ENCODE measurements around the gene TTLL5. TPM values are rescaled to one million over a fixed set of nuclear protein-coding genes. Genes with fewer than 3 reads are reported as not detected.

TTLL5 gene
- polyA plus RNA-seq, 1 experiment: 24.1 TPM

DNA sequence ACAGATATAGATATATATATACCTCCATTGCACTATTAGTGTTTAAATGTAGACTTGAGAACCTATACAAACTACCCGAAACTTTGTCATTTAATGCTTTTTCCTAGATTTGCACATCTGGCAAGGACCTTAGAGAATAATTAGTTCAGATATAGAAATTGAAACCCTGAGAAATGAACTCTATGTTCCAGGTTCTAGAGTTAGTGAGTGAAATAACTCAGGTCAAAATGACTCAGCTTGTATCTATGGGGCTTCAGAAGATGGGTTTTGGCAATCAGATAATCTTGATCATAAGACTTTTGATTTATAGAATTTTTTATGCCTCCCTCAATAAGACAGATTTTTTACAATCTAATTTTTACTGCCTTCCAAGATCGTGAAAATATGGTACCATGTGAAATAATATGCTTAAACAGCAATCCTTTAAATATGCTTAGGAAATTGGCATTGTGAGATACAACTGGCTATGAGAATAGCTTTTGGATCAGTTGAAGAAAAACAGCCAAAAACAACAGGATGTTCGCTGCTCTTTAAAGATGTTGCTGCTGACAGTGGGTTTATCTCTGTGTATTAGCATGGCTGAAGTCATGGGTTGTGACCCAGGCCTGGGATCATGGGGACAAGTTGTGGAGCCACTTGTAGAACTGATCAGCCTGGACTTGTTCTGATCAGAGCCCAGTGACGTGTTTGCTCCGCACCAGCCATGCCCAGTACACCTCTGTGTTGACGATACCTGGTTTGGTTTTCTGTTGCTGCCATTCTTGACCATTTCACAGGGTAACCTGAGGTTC, 63.6 kb downstream of the TTLL5 start:
- DNase-seq (ENCODE audit: low read depth, low spot score): no peak
- POLR2A ChIA-PET: no interaction called here
- no peak overlapping the region for H3K27ac ChIP-seq (ENCODE audit: low read depth, low read length)
- no peaks in the 10 kb centered on the region for H3K9me3 ChIP-seq (ENCODE audit: control insufficient read depth, insufficient read depth, low read length)
- H3K27me3 ChIP-seq (ENCODE audit: control insufficient read depth, insufficient read depth, low read length): no peaks in the 10 kb centered on the region
- TF ChIP-seq, protein P1, sequence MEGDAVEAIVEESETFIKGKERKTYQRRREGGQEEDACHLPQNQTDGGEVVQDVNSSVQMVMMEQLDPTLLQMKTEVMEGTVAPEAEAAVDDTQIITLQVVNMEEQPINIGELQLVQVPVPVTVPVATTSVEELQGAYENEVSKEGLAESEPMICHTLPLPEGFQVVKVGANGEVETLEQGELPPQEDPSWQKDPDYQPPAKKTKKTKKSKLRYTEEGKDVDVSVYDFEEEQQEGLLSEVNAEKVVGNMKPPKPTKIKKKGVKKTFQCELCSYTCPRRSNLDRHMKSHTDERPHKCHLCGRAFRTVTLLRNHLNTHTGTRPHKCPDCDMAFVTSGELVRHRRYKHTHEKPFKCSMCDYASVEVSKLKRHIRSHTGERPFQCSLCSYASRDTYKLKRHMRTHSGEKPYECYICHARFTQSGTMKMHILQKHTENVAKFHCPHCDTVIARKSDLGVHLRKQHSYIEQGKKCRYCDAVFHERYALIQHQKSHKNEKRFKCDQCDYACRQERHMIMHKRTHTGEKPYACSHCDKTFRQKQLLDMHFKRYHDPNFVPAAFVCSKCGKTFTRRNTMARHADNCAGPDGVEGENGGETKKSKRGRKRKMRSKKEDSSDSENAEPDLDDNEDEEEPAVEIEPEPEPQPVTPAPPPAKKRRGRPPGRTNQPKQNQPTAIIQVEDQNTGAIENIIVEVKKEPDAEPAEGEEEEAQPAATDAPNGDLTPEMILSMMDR (IDR thresholded peaks at IDR 0.05; ENCODE audit: low read depth, low read length): no peak
- no peak overlapping the region for H3K4me3 ChIP-seq (ENCODE audit: low read depth, low read length)
- CTCF ChIA-PET: interaction anchor here (0.6 to 1.6 kb wide), 3 partner anchors 13 to 46 kb away, joined by 4 to 8 read pairs (median 5); no protein-coding TSS in a partner anchor

DNA sequence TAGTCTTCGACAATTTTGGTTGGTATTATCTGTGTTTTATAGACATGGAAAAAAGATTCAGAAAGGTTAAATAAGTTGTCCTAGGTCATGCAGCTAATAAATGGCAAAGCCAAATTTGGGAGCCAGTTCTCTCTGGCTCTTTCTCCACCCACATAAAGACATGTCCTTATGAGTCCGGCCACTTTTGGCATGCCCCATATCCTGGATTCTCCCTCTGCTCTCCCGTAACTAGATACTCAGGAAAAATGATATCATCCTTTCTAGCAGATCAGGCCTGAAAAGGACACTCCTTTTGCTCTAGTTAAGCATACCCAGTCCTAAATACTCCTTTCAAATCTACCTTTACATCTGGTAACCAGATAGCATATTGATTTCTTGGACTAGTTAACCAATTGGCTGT, 64.4 kb downstream of the TTLL5 start:
- ChIA-PET CTCF (interaction anchor here (0.9 to 1.9 kb wide), 2 partner anchors 16 to 253 kb away, joined by 3 to 13 read pairs; no protein-coding TSS in a partner anchor), POLR2A (no interaction called here)
- Histone ChIP-seq H3K4me3 (ENCODE audit: low read depth, low read length) (no peak overlapping the region), H3K27ac (ENCODE audit: low read depth, low read length) (no peak overlapping the region), H3K9me3 (ENCODE audit: control insufficient read depth, insufficient read depth, low read length) (no peaks in the 10 kb centered on the region), H3K27me3 (ENCODE audit: control insufficient read depth, insufficient read depth, low read length) (no peaks in the 10 kb centered on the region)
- TF ChIP-seq, protein P1 (IDR thresholded peaks at IDR 0.05; ENCODE audit: low read depth, low read length): no peak
- DNase-seq (ENCODE audit: low read depth, low spot score): no peak

DNA sequence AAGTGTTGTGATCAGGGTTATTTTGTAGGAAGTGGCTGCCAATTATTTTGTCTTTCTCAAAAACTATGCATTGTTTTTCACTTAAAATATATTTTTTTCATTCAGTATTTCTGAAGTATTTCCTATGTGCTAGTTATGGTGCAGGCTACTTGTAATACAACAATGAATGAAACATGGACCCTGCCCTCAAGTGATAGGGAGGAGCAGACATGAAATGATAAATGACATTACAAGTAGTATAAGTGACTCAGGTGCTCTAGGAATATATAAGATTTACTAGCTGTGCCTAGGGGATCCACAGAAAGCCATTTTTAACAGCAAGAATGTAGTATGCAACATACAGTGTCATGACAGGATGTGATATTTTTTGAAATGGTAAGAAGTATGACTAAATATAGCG, 65.3 kb downstream of the TTLL5 start:
- Histone ChIP-seq H3K9me3 (ENCODE audit: control insufficient read depth, insufficient read depth, low read length) (no peaks in the 10 kb centered on the region), H3K27ac (ENCODE audit: low read depth, low read length) (no peak overlapping the region), H3K27me3 (ENCODE audit: control insufficient read depth, insufficient read depth, low read length) (no peaks in the 10 kb centered on the region), H3K4me3 (ENCODE audit: low read depth, low read length) (no peak overlapping the region)
- TF ChIP-seq, protein P1 (IDR thresholded peaks at IDR 0.05; ENCODE audit: low read depth, low read length): no peak
- POLR2A ChIA-PET: no interaction called here
- CTCF ChIA-PET: interaction anchor here (0.9 to 1.9 kb wide), 2 partner anchors 17 to 253 kb away, joined by 3 to 13 read pairs; no protein-coding TSS in a partner anchor
- no peak for DNase-seq (ENCODE audit: low read depth, low spot score)

DNA sequence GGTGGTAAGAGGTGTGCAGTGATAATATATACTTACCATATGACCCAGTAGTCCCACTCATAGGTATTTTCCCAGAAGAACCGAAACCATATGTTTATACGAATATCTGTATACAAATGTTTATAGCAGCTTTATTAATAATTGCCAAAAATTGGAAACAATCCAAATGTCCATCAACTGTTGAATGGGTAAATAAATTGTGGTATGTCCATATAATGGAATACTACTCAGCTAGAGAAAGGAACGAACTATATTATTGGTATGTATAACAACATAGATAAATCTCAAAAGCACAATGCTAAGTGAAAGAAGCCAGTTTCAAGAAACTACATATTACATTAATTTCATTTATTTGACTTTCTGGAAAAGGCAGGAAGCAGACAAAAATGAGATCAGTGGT, 66.1 kb downstream of the TTLL5 start:
- CTCF ChIA-PET: interaction anchor here (1.9 kb wide), 1 partner anchor 17 kb away, joined by 13 read pairs; no protein-coding TSS in a partner anchor
- no peak for DNase-seq (ENCODE audit: low read depth, low spot score)
- Histone ChIP-seq H3K9me3 (ENCODE audit: control insufficient read depth, insufficient read depth, low read length) (no peaks in the 10 kb centered on the region), H3K27ac (ENCODE audit: low read depth, low read length) (no peak overlapping the region), H3K4me3 (ENCODE audit: low read depth, low read length) (no peak overlapping the region), H3K27me3 (ENCODE audit: control insufficient read depth, insufficient read depth, low read length) (no peaks in the 10 kb centered on the region)
- TF ChIP-seq, protein P1 (IDR thresholded peaks at IDR 0.05; ENCODE audit: low read depth, low read length): no peak
- POLR2A ChIA-PET: no interaction called here

DNA sequence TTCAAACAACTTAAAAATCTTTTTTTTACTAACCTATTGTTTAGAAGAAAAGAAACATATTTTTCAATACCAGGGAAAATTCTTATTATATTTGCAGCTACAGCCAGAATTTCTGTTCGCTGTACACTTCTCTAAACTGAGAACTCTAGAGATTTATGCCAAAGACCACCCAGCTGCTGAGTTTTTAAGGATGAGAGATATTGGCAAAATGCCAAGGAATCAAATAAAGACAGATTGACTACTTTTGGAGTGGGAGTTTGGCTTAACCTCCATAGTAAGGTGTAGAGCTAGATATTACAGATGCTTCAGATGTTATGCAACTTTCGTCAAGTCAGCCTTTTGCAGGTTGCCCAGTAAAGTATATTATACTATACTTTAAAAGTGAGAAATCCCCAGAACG, 71.8 kb downstream of the TTLL5 start:
- TF ChIP-seq, protein P1 (IDR thresholded peaks at IDR 0.05; ENCODE audit: low read depth, low read length): no peak
- no peaks in the 10 kb centered on the region for H3K27me3 ChIP-seq (ENCODE audit: control insufficient read depth, insufficient read depth, low read length)
- POLR2A ChIA-PET: no interaction called here

More for the DNA sequence above, 71.8 kb downstream of the TTLL5 start:
- no peak for DNase-seq (ENCODE audit: low read depth, low spot score)
- Histone ChIP-seq H3K27ac (ENCODE audit: low read depth, low read length) (no peak overlapping the region), H3K9me3 (ENCODE audit: control insufficient read depth, insufficient read depth, low read length) (no peaks in the 10 kb centered on the region), H3K4me3 (ENCODE audit: low read depth, low read length) (no peak overlapping the region)
- CTCF ChIA-PET: interaction anchor here (1.1 kb wide), 1 partner anchor 24 kb away, joined by 5 read pairs; no protein-coding TSS in a partner anchor
